Measurements from ENCODE around the gene CYP20A1. TPM values are rescaled to one million over a fixed set of nuclear protein-coding genes. Genes with fewer than 3 reads are reported as not detected.

The CYP20A1 gene
- total and polyA plus RNA-seq, 2 of the 8 experiments (the other 6 are each of a cell fraction or from before 2014, with no cell fraction given) = 6.2 to 21.5 TPM

DNA sequence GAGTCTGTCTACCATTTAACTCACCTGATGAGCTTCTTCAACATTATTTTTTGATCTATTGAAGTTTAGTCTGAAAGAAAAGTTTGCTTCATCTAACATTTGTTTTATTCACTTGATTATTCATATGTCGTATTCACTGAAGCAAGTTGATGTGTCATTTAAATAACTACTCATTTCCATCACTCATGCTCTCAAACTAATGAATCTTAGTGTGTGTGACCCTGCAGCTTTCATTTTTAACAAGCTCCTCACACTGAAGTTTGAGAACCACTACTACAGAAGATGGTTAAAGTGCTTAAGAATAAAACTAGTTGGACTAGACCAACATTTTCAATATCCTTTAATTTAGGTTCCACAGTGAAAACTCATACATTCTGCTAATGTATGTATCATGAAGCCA, 87.5 kb downstream of the CYP20A1 start:
- H2AK5ac ChIP-seq (ENCODE audit: low read depth, low read length) = no peak overlapping the region
- DNase-seq (ENCODE audit: low read depth in 1 of 2, low spot score in 2 of 2) = no peak
- no peak overlapping the region for H2BK15ac ChIP-seq (ENCODE audit: low read length)
- no peak overlapping the region for H3K27ac ChIP-seq (ENCODE audit: low read depth, low read length)
- no peak overlapping the region for H2AFZ ChIP-seq (ENCODE audit: low read length)
- H4K8ac ChIP-seq (ENCODE audit: extremely low read depth, insufficient read depth, low read length) = no peak overlapping the region
- H3K14ac ChIP-seq (ENCODE audit: insufficient read length) = no peak overlapping the region
- H2BK20ac ChIP-seq (ENCODE audit: low read length) = no peak overlapping the region
- CTCF ChIA-PET (ENCODE audit: partially characterized antibody) = interaction anchor here (0.9 kb wide), 1 partner anchor 18 kb away, joined by 3 read pairs; no protein-coding TSS in a partner anchor
- H3K79me1 ChIP-seq (ENCODE audit: low read depth, low read length) = no peaks in the 10 kb centered on the region; the same call in 1 of the 2 replicates
- H4K20me1 ChIP-seq (replicated peaks in 1 of 2; ENCODE audit: control insufficient read depth in 1 of 2, insufficient read depth in 2 of 2, low read length in 2 of 2) = peaks cover 1 to 3% of the 10 kb centered on the region in 2 experiments
- POLR2A ChIA-PET (ENCODE audit: partially characterized antibody) = interaction anchor here (0.6 to 3.9 kb wide), 4 partner anchors 10 to 68 kb away, joined by 3 to 40 read pairs (median 3); no protein-coding TSS in a partner anchor
- H3K4ac ChIP-seq (replicated peaks; ENCODE audit: insufficient read length, low read depth, low read length) = no peak overlapping the region
- 100% methylated on average over 1 of the region's 1 CpG; no CpG with 5 or more reads in 1 of the 2 experiments for WGBS, 2 experiments (ENCODE audit: extremely low coverage in 1 of 2, insufficient coverage in 1 of 2, insufficient read length in 1 of 2, insufficient replicate concordance in 2 of 2, low coverage in 1 of 2, low lambda C conversion rate in 2 of 2, missing lambda C conversion rate in 1 of 2)
- H3K18ac ChIP-seq (ENCODE audit: extremely low read depth, low read length) = no peak overlapping the region
- H3K27me3 ChIP-seq (replicated peaks in 1 of 4; ENCODE audit: control insufficient read depth in 3 of 4, extremely low read depth in 1 of 4, insufficient read depth in 3 of 4, low read length in 3 of 4) = no peaks in the 10 kb centered on the region
- no peak overlapping the region; a peak in 1 of 4 replicates for H3K4me2 ChIP-seq (ENCODE audit: insufficient read depth in 1 of 2, low read depth in 2 of 2, low read length in 2 of 2)
- H3K4me1 ChIP-seq (replicated peaks in 1 of 4; ENCODE audit: control insufficient read depth in 3 of 4, insufficient read depth in 4 of 4, low read length in 3 of 4) = peaks cover 0 to 2% (median 0%) of the 10 kb centered on the region in 4 experiments; a peak in 1 of 7 replicates
- H3K4me3 ChIP-seq (ENCODE audit: extremely low read depth in 1 of 4, insufficient read depth in 2 of 4, low read depth in 3 of 4, low read length in 4 of 4) = no peak overlapping the region
- peaks cover 4% of the 10 kb centered on the region; the same call in 1 of the 2 replicates for H3K23me2 ChIP-seq (ENCODE audit: low read depth, low read length)
- no peak overlapping the region for H3K23ac ChIP-seq (ENCODE audit: insufficient read length)
- no peak for FAIRE-seq
- no peak overlapping the region for H2BK120ac ChIP-seq (replicated peaks; ENCODE audit: low read depth, low read length)
- H3K79me2 ChIP-seq (ENCODE audit: control insufficient read depth in 1 of 2, insufficient read depth in 2 of 2, low read length in 2 of 2) = peaks cover 14 to 26% of the 10 kb centered on the region in 2 experiments
- H3K9ac ChIP-seq (replicated peaks in 1 of 4; ENCODE audit: extremely low read depth in 1 of 4, low read depth in 3 of 4, low read length in 3 of 4) = no peak overlapping the region
- no peak overlapping the region for H2BK5ac ChIP-seq (ENCODE audit: low read depth, low read length)
- H3K56ac ChIP-seq (replicated peaks; ENCODE audit: insufficient read length, low read depth, low read length) = no peak overlapping the region
- no peak overlapping the region for H4K5ac ChIP-seq (ENCODE audit: insufficient read length, low read depth, low read length)
- no peaks in the 10 kb centered on the region for H3K9me3 ChIP-seq (ENCODE audit: insufficient read depth in 2 of 2, low read depth in 1 of 2, low read length in 1 of 2)
- no peak overlapping the region for H2BK12ac ChIP-seq (ENCODE audit: low read depth, low read length)
- H3K36me3 ChIP-seq (ENCODE audit: control insufficient read depth in 2 of 4, insufficient read depth in 4 of 4, low read length in 3 of 4) = no peaks in the 10 kb centered on the region
- no peak overlapping the region for H4K91ac ChIP-seq (replicated peaks; ENCODE audit: insufficient read length, low read length)
- TF ChIP-seq HDAC2 (IDR thresholded peaks at IDR 0.05; ENCODE audit: borderline replicate concordance in 1 of 2, low read depth in 2 of 2, low read length in 2 of 2) = no peak
